ENCODE data around the gene SORBS1. TPM values are rescaled to one million over a fixed set of nuclear protein-coding genes. Genes with fewer than 3 reads are reported as not detected.

The SORBS1 gene
- polyA plus RNA-seq, 6 donors from 2014 or later: 0.13 to 0.94 TPM; not detected in 4

DNA sequence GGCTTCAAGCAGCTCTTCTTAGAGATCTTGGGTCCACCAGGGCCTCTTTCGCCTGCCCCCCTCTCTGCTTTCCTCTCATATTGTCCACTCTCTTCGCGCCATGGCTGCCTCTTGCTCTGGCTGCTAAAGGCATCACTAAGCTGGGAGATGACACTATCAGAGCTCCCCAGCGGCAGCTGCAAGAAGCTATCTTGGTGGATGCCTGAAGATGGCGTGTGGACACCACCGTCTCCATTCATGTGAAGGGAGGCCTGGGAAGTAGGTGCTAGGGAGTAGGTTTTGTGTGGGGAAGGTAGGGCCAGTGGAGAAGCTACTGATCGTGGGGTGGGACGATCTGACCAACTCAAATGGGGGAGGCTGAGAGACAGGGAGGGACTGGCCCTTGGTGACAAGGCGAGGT, 224.5 kb downstream of the SORBS1 start:
- no peak for DNase-seq
- no peaks in the 10 kb centered on the region for H3K9me3 Mint-ChIP-seq
- peak overlapping the region in 1 of 6 donors; percentile 23 for H3K27ac Mint-ChIP-seq
- peak overlapping the region in 1 of 8 donors; percentile 67 for H3K4me3 Mint-ChIP-seq
- no peaks in the 10 kb centered on the region for H3K4me1 Mint-ChIP-seq
- H3K27me3 Mint-ChIP-seq: no peaks in the 10 kb centered on the region
- ATAC-seq (ENCODE audit: low read depth in 2 of 2): no peak
- no peaks in the 10 kb centered on the region for H3K36me3 Mint-ChIP-seq

DNA sequence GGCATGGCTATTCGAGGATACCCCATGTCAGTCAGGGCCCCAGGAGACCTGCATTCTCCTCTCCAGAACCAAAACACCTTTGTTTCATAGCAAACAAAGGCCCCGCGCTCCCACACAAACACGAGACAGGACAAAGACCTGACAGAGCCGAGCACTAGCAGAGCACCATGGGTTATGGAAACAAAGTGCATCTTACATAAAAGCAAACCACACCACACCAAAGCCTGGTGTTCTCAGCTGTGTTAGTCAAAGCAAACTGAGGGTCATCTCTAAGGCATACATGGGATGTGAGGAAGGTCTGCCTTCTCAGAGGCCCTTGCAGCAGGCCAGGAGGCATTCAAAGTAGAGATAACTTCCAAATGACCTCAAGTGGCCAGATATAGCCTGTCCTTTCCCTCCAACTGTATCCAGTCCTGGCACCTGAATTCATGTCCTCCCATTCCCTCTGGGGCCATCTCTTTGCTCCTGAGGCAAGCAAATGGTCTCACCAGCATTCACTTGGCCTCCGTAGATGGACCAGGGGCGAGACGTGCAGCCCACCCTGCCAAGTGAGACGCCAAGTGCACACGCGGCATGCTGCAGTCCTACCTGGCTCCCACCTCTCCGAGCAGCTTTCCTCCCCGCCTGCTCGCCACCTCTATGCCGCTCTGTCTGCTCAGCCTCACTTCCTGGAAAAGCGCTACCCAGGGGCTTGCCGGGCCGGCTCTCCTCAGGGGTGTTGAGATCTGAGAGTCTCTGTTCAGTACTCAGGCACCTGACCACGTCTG, 225.1 kb downstream of the SORBS1 start:
- ATAC-seq (ENCODE audit: low read depth in 2 of 2) (no peak), DNase-seq (no peak)
- H3K4me3 Mint-ChIP-seq: peak overlapping the region in 1 of 8 donors; percentile 67
- H3K27me3 Mint-ChIP-seq: no peaks in the 10 kb centered on the region
- no peaks in the 10 kb centered on the region for H3K9me3 Mint-ChIP-seq
- peak overlapping the region in 1 of 6 donors; percentile 28 for H3K27ac Mint-ChIP-seq
- H3K4me1 Mint-ChIP-seq: no peaks in the 10 kb centered on the region
- H3K36me3 Mint-ChIP-seq: no peaks in the 10 kb centered on the region

DNA sequence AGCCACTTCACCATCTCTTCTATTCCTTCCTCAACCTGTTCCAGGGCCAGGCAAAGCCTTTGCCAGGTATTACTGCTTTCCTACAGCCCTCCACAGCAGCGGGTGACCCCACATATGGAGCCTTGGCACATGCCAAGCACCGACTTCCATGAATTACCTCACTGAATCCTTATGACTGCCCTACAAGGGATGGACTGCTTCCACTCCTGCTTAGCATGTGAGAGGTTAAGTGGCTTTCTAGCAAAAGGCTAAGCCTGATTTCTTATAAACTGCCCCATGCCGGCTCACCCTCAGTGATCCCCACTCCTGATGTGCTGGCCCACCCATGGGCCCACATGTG, 226.4 kb downstream of the SORBS1 start:
- Mint-ChIP-seq H3K36me3 (no peaks in the 10 kb centered on the region), H3K27ac (no peak overlapping the region), H3K9me3 (no peaks in the 10 kb centered on the region), H3K27me3 (no peaks in the 10 kb centered on the region), H3K4me3 (no peak overlapping the region), H3K4me1 (no peaks in the 10 kb centered on the region)
- no peak for DNase-seq
- ATAC-seq (ENCODE audit: low read depth in 2 of 2): no peak

DNA sequence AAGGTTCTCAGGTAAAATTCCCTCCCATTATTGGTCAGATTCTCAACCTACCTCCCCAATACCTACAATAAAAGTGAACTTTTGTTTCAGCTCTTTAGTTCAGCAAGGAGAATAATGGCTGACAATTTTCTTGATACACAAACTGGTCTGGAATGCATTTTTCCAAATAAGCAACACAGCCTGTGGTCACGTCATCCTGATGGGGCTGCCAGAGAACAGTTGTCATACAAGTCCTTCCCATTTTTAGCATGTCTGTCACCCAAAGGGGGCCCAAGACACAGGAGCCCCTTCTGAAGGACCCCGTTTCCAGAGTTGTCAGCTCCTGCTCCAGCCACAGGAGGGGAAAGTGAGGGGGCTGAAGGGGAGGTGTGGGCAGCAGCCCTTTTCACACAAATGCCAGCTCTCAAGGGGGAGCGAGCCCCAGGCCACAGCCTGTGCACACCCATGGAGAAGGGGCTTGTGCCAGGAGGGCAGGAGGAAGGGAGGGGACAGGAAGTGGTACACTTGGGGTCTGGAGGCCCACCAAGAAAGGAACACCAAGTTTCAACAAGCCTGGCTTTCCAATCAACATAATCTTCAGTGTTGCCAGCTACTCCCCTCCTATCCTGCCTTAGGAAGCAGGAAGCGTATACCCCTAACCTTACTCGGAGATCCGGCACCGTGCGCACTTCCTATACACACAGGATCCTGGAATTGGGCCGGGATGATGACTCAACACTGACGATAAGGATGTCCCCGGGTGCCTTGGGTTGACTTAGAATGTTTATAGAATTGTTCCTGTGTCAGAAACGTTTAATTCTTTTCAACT, 227.0 kb downstream of the SORBS1 start:
- ATAC-seq (ENCODE audit: low read depth in 2 of 2) (no peak), DNase-seq (no peak)
- Mint-ChIP-seq H3K9me3 (no peaks in the 10 kb centered on the region), H3K27ac (no peak overlapping the region), H3K4me3 (peak overlapping the region in 1 of 8 donors; percentile 65), H3K36me3 (no peaks in the 10 kb centered on the region), H3K27me3 (no peaks in the 10 kb centered on the region), H3K4me1 (no peaks in the 10 kb centered on the region)

DNA sequence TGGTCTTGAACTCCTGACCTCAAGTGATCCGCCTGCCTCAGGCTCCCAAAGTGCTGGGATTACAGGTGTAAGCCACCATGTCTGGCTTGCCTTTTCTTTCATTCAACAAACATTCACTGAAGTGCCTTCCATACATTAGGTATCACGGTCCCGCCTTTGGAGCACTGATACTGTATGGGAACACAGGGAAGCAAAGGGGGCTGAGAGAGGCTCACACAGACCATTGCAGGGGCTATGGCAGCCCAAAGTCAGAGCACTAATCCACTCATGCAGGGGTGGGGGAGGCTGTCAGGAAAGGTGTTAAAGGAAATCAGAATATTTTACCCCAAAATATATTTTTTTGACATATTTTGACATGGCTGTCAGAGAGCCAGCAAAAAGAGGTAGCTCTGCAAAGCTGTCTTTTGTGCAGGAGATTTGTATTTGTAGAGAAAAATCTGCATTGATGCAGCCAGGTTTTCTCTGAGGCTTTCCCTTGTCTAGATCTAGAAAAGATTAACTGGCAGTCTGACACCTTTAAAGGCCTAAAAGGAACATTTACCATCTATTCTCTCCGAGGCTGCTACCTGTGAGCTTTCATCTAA, 228.4 kb downstream of the SORBS1 start:
- peak overlapping the region in 1 of 6 donors; percentile 27 for H3K27ac Mint-ChIP-seq
- DNase-seq (no peak), ATAC-seq (ENCODE audit: low read depth in 2 of 2) (no peak)
- no peaks in the 10 kb centered on the region for H3K36me3 Mint-ChIP-seq
- no peak overlapping the region for H3K4me3 Mint-ChIP-seq
- H3K9me3 Mint-ChIP-seq: no peaks in the 10 kb centered on the region
- H3K27me3 Mint-ChIP-seq: no peaks in the 10 kb centered on the region
- no peaks in the 10 kb centered on the region for H3K4me1 Mint-ChIP-seq

DNA sequence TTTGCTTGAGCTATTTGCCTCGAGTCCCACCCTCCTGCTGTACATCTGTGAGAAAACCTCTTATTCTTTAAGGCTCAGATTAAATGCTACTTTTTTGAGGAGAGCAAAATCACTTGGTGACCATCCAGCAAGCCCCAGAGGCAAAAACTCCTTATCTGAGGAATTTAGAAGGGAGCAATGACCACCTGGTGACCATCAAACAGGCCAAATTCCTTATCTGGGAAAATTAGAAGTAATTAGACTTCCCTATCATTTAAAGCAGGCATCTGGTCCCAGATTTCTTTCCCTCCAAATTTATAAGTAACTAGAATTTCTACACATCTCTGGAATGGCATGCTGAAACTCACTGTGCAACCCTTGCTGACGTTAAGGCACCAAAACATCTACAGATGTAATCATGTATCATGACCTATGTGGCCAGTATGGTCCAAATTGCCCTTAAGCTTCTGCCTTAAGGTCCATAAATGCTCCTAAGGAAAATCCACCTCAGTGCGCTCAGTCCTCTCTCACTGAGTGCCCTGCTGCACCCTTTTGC, 229.5 kb downstream of the SORBS1 start:
- no peak overlapping the region for H3K4me3 Mint-ChIP-seq
- DNase-seq (no peak), ATAC-seq (ENCODE audit: low read depth in 2 of 2) (no peak)
- H3K9me3 Mint-ChIP-seq: no peaks in the 10 kb centered on the region
- no peaks in the 10 kb centered on the region for H3K4me1 Mint-ChIP-seq
- peak overlapping the region in 1 of 6 donors; percentile 93 for H3K27ac Mint-ChIP-seq
- H3K36me3 Mint-ChIP-seq: no peaks in the 10 kb centered on the region
- H3K27me3 Mint-ChIP-seq: no peaks in the 10 kb centered on the region

DNA sequence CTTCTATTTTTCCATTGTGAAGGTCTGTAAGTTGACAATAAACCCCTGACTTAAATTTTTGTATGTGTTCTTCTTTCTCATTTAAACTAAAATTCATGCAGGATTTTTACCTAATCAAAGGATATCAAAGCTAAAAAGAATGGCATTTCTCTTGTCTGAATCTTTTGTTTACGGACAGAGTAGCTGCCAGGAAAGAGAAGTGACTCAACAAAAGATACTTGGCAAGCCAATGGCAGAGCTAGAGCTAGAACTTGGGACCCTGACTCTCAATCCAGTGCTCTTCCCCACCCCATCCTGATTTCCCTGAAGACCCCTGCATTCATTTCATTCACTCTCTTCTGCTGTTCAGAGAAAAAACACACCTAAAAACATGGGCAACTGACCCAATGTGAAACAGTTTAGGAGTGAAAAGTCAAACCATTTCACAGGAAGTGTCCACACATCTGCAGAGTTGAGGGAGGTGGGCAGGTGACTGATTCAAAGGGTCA, 230.2 kb downstream of the SORBS1 start:
- no peaks in the 10 kb centered on the region for H3K4me1 Mint-ChIP-seq
- no peak overlapping the region for H3K4me3 Mint-ChIP-seq
- DNase-seq (no peak), ATAC-seq (ENCODE audit: low read depth in 2 of 2) (no peak)
- H3K9me3 Mint-ChIP-seq: no peaks in the 10 kb centered on the region
- no peaks in the 10 kb centered on the region for H3K36me3 Mint-ChIP-seq
- H3K27ac Mint-ChIP-seq: peak overlapping the region in 1 of 6 donors; percentile 93
- H3K27me3 Mint-ChIP-seq: no peaks in the 10 kb centered on the region

DNA sequence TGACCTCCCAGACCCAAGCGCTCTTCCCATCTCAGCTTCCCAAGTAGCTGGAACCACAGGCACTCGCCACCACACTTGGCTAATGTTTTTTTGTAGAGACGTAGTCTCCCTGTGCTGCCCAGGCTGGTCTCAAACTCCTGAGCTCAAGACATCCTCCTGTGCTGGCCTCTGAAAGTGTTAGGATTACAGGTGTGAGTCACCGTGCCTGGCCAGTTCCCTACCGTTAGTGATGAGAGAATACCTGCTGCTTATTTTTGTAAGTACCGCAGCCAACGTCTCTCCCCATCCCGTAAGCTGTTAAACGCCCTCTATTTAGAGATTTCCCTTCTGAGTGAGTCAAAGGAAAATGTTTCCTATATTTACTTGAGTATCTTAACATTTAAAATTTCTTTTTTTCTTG, 231.9 kb downstream of the SORBS1 start:
- H3K4me3 Mint-ChIP-seq: peak overlapping the region in 1 of 8 donors; percentile 63
- H3K27me3 Mint-ChIP-seq: no peaks in the 10 kb centered on the region
- H3K36me3 Mint-ChIP-seq: no peaks in the 10 kb centered on the region
- DNase-seq (no peak), ATAC-seq (ENCODE audit: low read depth in 2 of 2) (no peak)
- no peak overlapping the region for H3K27ac Mint-ChIP-seq
- H3K9me3 Mint-ChIP-seq: no peaks in the 10 kb centered on the region
- H3K4me1 Mint-ChIP-seq: peaks cover 0 to 2% (median 0%) of the 10 kb centered on the region in 3 donors

DNA sequence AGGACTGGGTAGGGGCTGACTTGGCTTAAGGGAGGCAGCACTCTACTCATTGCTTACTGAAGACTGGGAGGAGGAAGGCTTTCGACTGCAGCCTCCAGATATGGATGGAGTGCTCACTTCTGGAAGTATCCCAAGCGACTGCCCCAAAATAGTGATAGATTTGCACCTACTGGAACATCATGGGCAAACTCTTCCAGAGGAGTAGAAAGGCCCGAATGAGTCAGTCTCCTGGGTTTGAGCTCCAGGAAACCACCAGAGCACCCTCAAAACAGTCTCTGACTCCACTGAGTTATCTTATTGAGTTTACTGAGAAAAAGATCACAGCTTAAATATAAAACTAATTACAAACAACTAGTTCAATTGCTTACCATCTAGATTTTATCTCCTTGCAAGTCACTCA, 233.2 kb downstream of the SORBS1 start:
- Mint-ChIP-seq H3K9me3 (no peaks in the 10 kb centered on the region), H3K4me3 (no peak overlapping the region)
- ATAC-seq (ENCODE audit: low read depth in 2 of 2): no peak

DNA sequence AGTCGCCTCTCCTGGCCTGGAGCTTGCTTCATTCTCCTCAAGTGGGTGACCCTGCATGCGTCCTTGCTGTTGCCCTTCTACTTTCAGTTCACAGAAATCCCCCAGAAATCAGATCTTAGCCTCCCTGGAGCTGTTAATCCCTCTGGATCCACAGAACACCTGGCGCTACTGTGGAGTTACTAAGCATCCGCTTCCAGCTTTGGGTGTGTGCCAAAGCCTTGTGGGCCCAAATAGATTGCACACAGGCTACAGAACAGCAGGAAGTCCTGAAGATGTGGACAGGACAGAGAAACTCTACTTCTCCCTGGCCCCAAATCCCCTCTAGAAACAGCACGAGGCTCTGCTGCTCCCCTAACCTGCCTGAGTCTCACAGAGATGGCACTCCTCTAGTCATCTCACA, 233.8 kb downstream of the SORBS1 start:
- no peak for DNase-seq
- Mint-ChIP-seq H3K4me3 (no peak overlapping the region), H3K9me3 (no peaks in the 10 kb centered on the region), H3K4me1 (peaks cover 5 to 12% (median 10%) of the 10 kb centered on the region in 3 donors), H3K36me3 (no peaks in the 10 kb centered on the region), H3K27ac (peak overlapping the region in 2 of 6 donors; percentile 45 to 68), H3K27me3 (no peaks in the 10 kb centered on the region)
- ATAC-seq (ENCODE audit: low read depth in 2 of 2): no peak

More for the DNA sequence above, 233.2 kb downstream of the SORBS1 start:
- no peak for DNase-seq
- H3K27me3 Mint-ChIP-seq: no peaks in the 10 kb centered on the region
- H3K27ac Mint-ChIP-seq: peak overlapping the region in 2 of 6 donors; percentile 3 to 8
- no peaks in the 10 kb centered on the region for H3K36me3 Mint-ChIP-seq
- peaks cover 0 to 6% (median 4%) of the 10 kb centered on the region in 3 donors for H3K4me1 Mint-ChIP-seq

DNA sequence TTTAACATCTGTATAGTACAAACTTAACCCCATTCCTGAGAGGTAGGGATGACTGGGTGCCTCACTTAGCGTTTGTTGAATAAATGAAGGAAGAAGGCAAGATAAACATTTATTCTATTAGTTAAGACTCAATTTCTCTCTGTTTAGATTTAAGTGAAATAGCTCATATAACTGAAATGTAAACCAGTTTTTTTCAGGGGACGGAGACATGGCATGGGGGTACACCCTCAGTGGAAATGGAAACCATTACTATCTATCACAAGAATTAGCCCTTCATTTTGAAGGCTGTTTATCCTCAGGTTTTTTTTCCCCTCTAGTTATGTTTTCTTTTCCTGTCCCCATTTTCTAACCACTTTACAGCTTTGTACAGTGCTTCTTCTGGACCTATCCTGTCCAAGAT, 234.8 kb downstream of the SORBS1 start:
- Mint-ChIP-seq H3K4me1 (peaks cover 5 to 12% (median 10%) of the 10 kb centered on the region in 3 donors), H3K36me3 (no peaks in the 10 kb centered on the region), H3K9me3 (no peaks in the 10 kb centered on the region), H3K27me3 (no peaks in the 10 kb centered on the region), H3K4me3 (no peak overlapping the region), H3K27ac (no peak overlapping the region)
- DNase-seq (no peak), ATAC-seq (ENCODE audit: low read depth in 2 of 2) (no peak)

DNA sequence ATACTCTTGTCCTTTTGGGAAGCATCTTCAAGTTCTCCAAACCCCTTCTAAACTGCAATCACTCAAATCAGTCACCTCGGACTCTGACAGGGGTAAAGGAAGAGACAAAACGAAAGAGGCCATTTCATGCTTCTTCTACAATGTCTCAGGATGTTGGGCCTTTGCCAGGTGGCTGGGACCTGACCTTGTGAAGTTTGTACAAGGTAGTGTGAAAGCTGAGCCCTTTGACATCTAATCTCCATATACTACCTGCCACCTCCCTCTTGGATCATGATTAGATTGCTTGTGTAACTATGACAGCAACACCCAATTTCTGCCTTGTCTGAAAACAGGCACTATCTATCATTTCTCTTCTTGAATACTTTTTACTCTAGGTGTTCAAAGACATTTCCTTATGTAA, 235.3 kb downstream of the SORBS1 start:
- ATAC-seq (ENCODE audit: low read depth in 2 of 2) (no peak), DNase-seq (no peak)
- Mint-ChIP-seq H3K9me3 (no peaks in the 10 kb centered on the region), H3K36me3 (peaks cover 0 to 2% of the 10 kb centered on the region in 2 donors), H3K4me3 (no peak overlapping the region), H3K4me1 (peaks cover 5 to 12% (median 10%) of the 10 kb centered on the region in 3 donors), H3K27me3 (no peaks in the 10 kb centered on the region), H3K27ac (no peak overlapping the region)

DNA sequence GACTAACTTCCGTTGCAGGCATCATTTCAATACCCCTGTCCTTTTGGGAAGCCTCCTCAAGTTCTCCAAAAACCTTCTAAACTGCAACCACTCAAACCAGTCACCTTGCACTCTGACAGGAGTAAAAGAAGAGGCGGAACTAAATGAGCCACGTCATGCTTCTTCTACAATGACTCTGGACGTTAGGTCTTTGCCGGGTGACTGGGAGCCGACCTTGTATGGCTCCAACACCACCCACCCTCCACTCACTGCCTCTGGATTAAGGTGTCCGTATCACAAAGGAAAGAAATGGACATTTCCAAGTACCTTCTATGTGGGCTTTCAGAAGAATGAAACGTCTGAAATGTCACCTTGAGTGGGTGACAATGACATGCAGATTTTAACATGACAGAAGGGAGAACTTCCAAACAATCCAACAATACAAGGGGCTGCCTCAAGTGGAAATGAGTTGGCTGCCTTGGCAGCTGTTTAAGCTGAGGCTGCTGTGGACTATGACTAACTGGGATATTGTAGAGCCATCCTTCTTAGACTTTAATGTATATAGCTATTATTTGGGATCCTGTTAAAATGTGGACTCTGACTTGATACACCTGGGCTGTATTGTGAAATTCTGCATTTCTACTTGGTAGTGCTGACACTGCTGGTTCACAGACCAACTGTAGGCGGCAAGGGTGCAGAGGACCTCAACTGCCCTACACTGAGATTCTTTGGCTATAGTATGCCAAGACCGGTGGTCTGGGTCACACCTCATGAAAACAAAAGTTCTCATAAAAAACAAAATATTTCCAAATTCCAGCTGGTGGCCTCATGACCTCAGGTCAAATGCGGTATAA, 236.5 kb downstream of the SORBS1 start:
- H3K4me1 Mint-ChIP-seq: peaks cover 9 to 24% (median 10%) of the 10 kb centered on the region in 3 donors
- DNase-seq (no peak), ATAC-seq (ENCODE audit: low read depth in 2 of 2) (no peak)
- peak overlapping the region in 1 of 6 donors; percentile 95 for H3K27ac Mint-ChIP-seq
- H3K9me3 Mint-ChIP-seq: peaks cover 0 to 1% (median 0%) of the 10 kb centered on the region in 7 donors
- H3K36me3 Mint-ChIP-seq: peaks cover 0 to 8% of the 10 kb centered on the region in 2 donors
- peak overlapping the region in 2 of 8 donors; percentile 15 to 16 for H3K4me3 Mint-ChIP-seq
- H3K27me3 Mint-ChIP-seq: no peaks in the 10 kb centered on the region

Data from naive B cell (primary cell).